ENCODE results near the gene FIS1.

DNA sequence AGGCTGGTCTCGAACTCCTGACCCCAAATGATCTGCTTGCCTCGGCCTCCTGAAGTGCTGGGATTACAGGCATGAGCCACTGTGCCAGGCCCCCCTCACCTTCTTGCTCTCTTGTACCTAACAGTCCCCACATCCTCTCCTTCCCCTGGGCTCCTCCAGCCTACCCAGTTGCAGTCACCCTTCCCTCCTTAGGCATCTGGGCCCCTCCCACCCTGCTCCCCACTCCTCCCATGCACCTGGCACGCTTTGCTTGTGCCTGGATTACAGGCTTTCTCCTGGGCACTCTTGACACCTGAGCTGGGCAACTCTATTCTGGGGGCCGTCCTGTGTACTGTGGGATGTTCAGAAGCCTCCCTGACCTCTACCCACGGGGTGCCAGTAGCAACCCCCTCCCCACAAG lies 10.2 kb downstream of the FIS1 start:
- TF ChIP-seq, protein P1, sequence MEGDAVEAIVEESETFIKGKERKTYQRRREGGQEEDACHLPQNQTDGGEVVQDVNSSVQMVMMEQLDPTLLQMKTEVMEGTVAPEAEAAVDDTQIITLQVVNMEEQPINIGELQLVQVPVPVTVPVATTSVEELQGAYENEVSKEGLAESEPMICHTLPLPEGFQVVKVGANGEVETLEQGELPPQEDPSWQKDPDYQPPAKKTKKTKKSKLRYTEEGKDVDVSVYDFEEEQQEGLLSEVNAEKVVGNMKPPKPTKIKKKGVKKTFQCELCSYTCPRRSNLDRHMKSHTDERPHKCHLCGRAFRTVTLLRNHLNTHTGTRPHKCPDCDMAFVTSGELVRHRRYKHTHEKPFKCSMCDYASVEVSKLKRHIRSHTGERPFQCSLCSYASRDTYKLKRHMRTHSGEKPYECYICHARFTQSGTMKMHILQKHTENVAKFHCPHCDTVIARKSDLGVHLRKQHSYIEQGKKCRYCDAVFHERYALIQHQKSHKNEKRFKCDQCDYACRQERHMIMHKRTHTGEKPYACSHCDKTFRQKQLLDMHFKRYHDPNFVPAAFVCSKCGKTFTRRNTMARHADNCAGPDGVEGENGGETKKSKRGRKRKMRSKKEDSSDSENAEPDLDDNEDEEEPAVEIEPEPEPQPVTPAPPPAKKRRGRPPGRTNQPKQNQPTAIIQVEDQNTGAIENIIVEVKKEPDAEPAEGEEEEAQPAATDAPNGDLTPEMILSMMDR (IDR thresholded peaks at IDR 0.05), result no peak
- TF ChIP-seq POLR2A (IDR thresholded peaks at IDR 0.05) (no peak), POLR2AphosphoS5 (IDR thresholded peaks at IDR 0.05) (no peak), EP300 (IDR thresholded peaks at IDR 0.05) (no peak)
